ENCODE data around the gene NDE1.

- TF ChIP-seq, protein P1, sequence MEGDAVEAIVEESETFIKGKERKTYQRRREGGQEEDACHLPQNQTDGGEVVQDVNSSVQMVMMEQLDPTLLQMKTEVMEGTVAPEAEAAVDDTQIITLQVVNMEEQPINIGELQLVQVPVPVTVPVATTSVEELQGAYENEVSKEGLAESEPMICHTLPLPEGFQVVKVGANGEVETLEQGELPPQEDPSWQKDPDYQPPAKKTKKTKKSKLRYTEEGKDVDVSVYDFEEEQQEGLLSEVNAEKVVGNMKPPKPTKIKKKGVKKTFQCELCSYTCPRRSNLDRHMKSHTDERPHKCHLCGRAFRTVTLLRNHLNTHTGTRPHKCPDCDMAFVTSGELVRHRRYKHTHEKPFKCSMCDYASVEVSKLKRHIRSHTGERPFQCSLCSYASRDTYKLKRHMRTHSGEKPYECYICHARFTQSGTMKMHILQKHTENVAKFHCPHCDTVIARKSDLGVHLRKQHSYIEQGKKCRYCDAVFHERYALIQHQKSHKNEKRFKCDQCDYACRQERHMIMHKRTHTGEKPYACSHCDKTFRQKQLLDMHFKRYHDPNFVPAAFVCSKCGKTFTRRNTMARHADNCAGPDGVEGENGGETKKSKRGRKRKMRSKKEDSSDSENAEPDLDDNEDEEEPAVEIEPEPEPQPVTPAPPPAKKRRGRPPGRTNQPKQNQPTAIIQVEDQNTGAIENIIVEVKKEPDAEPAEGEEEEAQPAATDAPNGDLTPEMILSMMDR (IDR thresholded peaks at IDR 0.05) = no peak
- TF ChIP-seq POLR2A (IDR thresholded peaks at IDR 0.05) = no peak
These were observed 43.4 kb upstream of the NDE1 start for GRCh38 chr16:15606518-15607220.
